ENCODE measurements around the gene SLC25A21. TPM values are rescaled to one million over a fixed set of nuclear protein-coding genes. Genes with fewer than 3 reads are reported as not detected.
"Not testable (repeated sequence)": the region's sequence is repeated elsewhere in the genome, so short reads cannot be mapped to it uniquely, and the experiment has no call there.

SLC25A21 gene
- total RNA-seq, 2 donors from 2014 or later = 0.73 to 0.77 TPM

DNA sequence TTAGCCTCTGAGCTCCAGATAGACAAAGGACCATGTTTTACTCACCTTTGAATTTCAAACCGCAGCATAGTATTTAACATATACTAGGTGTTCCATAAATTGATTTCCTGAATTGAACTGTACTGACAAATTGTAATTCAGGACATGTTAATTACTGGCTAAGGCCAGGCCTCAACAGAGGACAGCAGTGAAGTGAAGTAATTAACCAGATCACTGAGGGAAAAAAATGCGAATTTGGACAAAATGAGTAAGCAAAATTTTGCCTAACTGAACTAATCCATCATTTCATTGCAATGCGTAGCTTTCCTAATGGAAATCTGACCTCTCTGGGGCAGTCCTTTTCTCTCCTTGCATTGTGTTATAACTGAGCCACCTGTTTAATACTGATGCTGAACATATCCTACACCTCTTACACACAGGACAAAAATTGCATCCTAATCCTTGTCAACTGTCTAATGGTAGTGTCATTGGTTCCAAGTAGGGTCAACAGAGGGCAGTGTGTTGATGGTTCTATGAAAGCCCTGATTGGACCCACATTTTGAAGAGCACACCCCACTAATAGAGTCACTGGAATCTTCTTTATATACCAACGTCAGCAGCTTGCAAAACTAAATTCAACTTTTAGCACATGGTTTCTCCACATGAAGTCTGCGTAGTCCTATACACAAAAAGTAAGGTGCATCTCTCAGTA is 148.4 kb downstream of the SLC25A21 start:
- no peak for ATAC-seq
- intact Hi-C loops (cut with DNase I) = no loop called here
- DNase-seq = no peak

GRCh38 chr14:37021390-37021789 is 151.0 kb downstream of the SLC25A21 start:
- intact Hi-C loops (cut with DNase I) = no loop called here
- no peak for DNase-seq
- no peak for ATAC-seq

DNA sequence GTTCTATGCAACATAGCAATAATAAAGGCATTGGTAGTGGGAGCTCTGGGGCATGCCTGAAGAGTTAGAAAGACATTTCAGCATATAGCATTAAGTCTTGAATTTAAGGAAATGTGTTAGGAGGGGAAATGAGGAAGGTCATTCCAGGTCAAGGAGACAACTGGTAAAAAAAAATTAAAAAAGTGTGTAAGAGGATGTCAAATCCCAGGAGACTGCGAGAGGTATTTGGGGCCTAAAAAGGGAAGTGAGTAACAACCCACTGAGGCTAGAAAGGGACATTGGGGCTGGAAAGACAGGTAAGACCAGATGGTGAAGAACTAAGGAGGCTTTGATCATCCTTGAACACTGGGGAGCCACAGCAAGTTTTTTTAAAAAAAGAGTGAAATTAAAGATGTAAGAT is 152.9 kb downstream of the SLC25A21 start:
- DNase-seq (no peak), ATAC-seq (no peak)
- intact Hi-C loops (cut with DNase I) = no loop called here

- intact Hi-C loops (cut with DNase I) = no loop called here
- no peak for ATAC-seq
- no peak for DNase-seq
Measured at GRCh38 chr14:37018571-37019240, 153.7 kb downstream of the SLC25A21 start.

DNA sequence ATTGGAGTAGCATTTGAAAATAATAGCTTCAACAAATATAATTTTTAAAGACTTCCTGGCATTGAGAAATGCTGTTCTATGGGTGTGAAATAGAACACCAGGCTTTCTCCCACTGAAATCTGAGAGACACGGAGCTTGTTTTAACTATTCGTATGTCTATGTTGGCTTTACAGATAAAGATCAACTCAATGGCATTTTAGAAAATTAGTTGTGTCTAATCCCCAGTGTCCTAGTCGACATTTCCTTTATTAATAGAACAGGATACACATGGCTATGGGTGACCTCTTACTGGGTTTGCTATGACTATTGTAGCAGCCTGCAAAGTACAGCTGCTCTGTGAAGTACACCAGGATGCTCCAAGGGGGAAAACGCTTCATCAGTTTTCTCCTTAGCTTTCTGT is 159.3 kb downstream of the SLC25A21 start:
- ATAC-seq (no peak), DNase-seq (no peak)
- intact Hi-C loops (cut with DNase I) = no loop called here

DNA sequence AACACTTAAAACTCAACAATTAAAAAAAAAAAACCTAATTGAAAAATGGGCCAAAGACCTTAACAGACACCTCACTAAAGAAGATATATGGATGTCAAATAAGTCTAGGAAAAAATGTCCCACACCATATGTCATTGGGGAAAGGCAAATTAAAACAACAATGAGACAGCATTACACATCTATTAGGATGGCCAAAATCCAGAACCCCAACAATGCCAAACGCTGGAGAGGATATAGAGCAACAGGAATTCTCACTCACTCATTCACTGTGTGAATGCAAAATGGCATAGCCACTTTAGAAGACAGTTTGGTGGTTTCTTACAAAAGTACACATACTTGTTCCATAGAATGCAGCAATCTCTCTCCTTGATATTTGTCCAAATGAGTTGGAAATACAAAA is 173.7 kb downstream of the SLC25A21 start:
- no peak for DNase-seq
- ATAC-seq = no peak
- intact Hi-C loops (cut with DNase I) = no loop called here

DNA sequence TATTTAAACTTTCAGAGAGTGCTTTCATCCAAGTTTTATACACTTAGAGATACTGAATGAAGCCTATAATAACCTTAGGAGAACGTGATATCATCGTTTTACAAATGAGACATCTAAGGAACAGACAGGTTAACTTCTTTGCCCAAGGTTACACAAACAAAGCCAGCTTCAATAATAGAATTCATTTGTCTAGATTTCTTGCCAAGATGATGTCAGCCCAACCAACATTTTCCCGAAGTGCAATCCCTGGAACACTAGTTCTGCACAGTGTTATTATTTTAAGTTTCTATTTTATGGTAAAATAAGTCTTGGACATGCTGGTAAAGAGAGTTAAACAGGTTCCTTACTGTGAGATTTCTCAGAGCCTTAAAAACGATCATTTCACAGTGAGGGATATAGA is 174.6 kb downstream of the SLC25A21 start:
- intact Hi-C loops (cut with DNase I) = no loop called here
- ATAC-seq (no peak), DNase-seq (no peak)

DNA sequence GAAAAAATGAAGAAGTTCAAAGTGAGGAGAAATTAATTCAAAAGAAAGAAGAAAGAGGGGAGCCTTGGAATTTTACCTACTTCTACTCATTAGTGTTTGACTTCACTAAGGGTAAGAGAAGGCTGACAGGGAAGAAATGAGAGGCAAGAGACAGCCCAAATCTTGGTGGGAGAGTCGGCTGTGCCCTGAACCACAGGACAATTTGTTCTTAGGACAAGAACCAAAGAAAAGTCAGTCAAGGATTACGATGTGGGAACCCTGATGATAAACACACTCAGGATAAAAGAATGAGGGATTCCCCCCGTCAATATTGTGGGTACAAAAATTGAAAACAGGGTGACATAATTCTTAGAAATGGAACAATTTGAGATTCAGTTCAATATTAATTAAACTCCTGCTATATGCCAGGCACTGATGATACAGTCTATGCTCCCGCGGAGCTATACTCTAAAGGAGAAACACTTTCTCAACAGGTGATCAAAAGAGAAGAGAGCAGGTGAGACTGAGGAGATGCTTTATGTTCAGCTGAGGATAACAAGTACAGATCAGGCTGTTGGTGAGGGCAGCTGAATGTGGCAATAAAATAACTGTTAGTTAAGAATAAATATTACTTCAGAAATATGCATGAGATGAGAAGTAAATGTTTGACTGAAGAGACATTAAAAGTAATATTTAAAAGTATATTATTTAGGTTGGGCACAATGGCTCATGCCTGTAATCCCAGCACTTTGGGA is 175.4 kb downstream of the SLC25A21 start:
- no peak for DNase-seq
- intact Hi-C loops (cut with DNase I) = no loop called here
- no peak for ATAC-seq

- no peak for DNase-seq
- ATAC-seq = no peak
- intact Hi-C loops (cut with DNase I) = no loop called here
Measured at GRCh38 chr14:36996133-36996856, 176.1 kb downstream of the SLC25A21 start.

- intact Hi-C loops (cut with DNase I) = no loop called here
- DNase-seq (no peak), ATAC-seq (no peak)
Measured at GRCh38 chr14:36989806-36990205, 182.6 kb downstream of the SLC25A21 start.

- ATAC-seq (no peak), DNase-seq (no peak)
- intact Hi-C loops (cut with DNase I) = no loop called here
Measured at GRCh38 chr14:36988989-36989388, 183.4 kb downstream of the SLC25A21 start.

DNA sequence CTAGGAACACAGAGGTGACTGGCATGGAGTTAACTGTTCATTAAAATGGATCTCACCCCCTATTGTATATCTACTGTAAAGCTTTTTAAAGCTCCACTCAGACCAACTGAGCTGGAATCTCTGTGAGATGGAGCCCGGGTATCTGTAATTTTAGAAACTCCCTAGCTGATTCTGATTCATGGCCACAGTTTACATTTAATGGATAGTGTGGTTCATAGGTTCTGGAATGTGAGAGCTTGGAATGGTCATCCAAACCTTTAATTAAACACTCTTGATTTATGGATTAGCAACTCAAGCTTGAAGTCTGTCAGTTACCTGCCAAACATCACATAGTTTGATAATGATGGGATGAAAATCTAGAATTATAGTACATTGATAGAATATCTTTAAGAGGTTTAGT is 183.8 kb downstream of the SLC25A21 start:
- intact Hi-C loops (cut with DNase I) = no loop called here
- ATAC-seq = no peak
- no peak for DNase-seq

GRCh38 chr14:36986407-36986806 is 186.0 kb downstream of the SLC25A21 start:
- intact Hi-C loops (cut with DNase I) = no loop called here
- no peak for DNase-seq
- ATAC-seq = no peak

- intact Hi-C loops (cut with DNase I) = no loop called here
- ATAC-seq (no peak), DNase-seq (no peak)
Measured at GRCh38 chr14:36981832-36982529, 190.4 kb downstream of the SLC25A21 start.

- DNase-seq; ATAC-seq; intact Hi-C loops (cut with DNase I): not testable (repeated sequence)
Measured at GRCh38 chr14:36980413-36980812, 192.0 kb downstream of the SLC25A21 start.

- intact Hi-C loops (cut with DNase I) = no loop called here
- no peak for ATAC-seq
Measured at GRCh38 chr14:36979863-36980262, 192.5 kb downstream of the SLC25A21 start.

GRCh38 chr14:36976571-36977023 is 195.8 kb downstream of the SLC25A21 start:
- ATAC-seq = no peak
- DNase-seq = no peak
- intact Hi-C loops (cut with DNase I) = no loop called here

More at GRCh38 chr14:36979863-36980262, 192.5 kb downstream of the SLC25A21 start:
- no peak for DNase-seq

GRCh38 chr14:36975834-36976233 is 196.6 kb downstream of the SLC25A21 start:
- DNase-seq (no peak), ATAC-seq (no peak)
- intact Hi-C loops (cut with DNase I) = no loop called here

- intact Hi-C loops (cut with DNase I) = no loop called here
- no peak for DNase-seq
- no peak for ATAC-seq
Measured at GRCh38 chr14:36974985-36975384, 197.4 kb downstream of the SLC25A21 start.
